ENCODE results near the gene PCDHAC1.

DNA sequence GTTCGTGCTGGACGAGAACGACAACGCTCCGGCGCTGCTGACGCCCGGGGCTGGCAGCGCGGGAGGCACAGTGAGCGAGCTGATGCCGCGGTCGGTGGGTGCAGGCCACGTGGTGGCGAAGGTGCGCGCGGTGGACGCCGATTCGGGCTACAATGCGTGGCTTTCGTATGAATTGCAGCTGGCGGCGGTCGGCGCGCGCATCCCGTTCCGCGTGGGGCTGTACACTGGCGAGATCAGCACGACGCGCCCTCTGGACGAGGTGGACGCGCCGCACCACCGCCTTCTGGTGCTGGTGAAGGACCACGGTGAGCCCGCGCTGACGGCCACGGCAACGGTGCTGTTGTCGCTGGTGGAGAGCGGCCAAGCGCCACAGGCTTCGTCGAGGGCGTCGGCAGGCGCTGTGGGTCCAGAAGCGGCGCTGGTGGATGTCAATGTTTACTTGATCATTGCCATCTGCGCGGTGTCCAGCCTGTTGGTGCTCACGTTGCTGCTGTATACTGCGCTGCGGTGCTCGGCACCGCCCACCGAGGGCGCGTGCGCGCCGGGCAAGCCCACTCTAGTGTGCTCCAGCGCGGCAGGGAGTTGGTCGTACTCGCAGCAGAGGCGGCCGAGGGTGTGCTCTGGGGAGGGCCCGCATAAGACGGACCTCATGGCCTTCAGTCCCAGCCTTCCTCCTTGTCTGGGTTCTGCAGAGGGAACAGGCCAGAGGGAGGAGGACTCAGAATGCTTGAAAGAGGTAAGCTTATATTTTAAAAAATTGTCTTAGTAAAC, 42.0 kb upstream of the PCDHAC1 start:
- TF ChIP-seq, protein P1, sequence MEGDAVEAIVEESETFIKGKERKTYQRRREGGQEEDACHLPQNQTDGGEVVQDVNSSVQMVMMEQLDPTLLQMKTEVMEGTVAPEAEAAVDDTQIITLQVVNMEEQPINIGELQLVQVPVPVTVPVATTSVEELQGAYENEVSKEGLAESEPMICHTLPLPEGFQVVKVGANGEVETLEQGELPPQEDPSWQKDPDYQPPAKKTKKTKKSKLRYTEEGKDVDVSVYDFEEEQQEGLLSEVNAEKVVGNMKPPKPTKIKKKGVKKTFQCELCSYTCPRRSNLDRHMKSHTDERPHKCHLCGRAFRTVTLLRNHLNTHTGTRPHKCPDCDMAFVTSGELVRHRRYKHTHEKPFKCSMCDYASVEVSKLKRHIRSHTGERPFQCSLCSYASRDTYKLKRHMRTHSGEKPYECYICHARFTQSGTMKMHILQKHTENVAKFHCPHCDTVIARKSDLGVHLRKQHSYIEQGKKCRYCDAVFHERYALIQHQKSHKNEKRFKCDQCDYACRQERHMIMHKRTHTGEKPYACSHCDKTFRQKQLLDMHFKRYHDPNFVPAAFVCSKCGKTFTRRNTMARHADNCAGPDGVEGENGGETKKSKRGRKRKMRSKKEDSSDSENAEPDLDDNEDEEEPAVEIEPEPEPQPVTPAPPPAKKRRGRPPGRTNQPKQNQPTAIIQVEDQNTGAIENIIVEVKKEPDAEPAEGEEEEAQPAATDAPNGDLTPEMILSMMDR (IDR thresholded peaks at IDR 0.05) = no peak
- TF ChIP-seq REST (IDR thresholded peaks at IDR 0.05; ENCODE audit: insufficient read depth in 1 of 2, low read depth in 2 of 2, low read length in 1 of 2) = no peak
- TF ChIP-seq TCF7L2 (IDR thresholded peaks at IDR 0.05; ENCODE audit: low read depth, low read length) = no peak
- no peak for TF ChIP-seq POLR2AphosphoS5 (IDR thresholded peaks at IDR 0.05; ENCODE audit: low read depth, low read length)
- no peak for TF ChIP-seq SIN3A (IDR thresholded peaks at IDR 0.05; ENCODE audit: borderline replicate concordance, insufficient read depth, low read depth, low read length)

All from Panc1 (cell line).